ENCODE results near the gene PYGM. TPM values are rescaled to one million over a fixed set of nuclear protein-coding genes. Genes with fewer than 3 reads are reported as not detected.

The PYGM gene
- total RNA-seq, 1 donor, result 1.7 TPM

GRCh38 chr11:64774144-64774543, 14.4 kb upstream of the PYGM start:
- no peak overlapping the region for H3K4me3 ChIP-seq (ENCODE audit: low read depth, low read length)
- no peak for DNase-seq (ENCODE audit: low read depth)
- TF ChIP-seq, protein P1, sequence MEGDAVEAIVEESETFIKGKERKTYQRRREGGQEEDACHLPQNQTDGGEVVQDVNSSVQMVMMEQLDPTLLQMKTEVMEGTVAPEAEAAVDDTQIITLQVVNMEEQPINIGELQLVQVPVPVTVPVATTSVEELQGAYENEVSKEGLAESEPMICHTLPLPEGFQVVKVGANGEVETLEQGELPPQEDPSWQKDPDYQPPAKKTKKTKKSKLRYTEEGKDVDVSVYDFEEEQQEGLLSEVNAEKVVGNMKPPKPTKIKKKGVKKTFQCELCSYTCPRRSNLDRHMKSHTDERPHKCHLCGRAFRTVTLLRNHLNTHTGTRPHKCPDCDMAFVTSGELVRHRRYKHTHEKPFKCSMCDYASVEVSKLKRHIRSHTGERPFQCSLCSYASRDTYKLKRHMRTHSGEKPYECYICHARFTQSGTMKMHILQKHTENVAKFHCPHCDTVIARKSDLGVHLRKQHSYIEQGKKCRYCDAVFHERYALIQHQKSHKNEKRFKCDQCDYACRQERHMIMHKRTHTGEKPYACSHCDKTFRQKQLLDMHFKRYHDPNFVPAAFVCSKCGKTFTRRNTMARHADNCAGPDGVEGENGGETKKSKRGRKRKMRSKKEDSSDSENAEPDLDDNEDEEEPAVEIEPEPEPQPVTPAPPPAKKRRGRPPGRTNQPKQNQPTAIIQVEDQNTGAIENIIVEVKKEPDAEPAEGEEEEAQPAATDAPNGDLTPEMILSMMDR (IDR thresholded peaks at IDR 0.05; ENCODE audit: insufficient read depth, low read depth, low read length), result no peak

GRCh38 chr11:64772303-64773018, 12.7 kb upstream of the PYGM start:
- DNase-seq (ENCODE audit: low read depth), result no peak
- TF ChIP-seq, protein P1 (IDR thresholded peaks at IDR 0.05; ENCODE audit: insufficient read depth, low read depth, low read length), result no peak
- no peak overlapping the region for H3K4me3 ChIP-seq (ENCODE audit: low read depth, low read length)

- DNase-seq (ENCODE audit: low read depth), result no peak
- no peak overlapping the region for H3K4me3 ChIP-seq (ENCODE audit: low read depth, low read length)
- TF ChIP-seq, protein P1 (IDR thresholded peaks at IDR 0.05; ENCODE audit: insufficient read depth, low read depth, low read length), result no peak
Observed at GRCh38 chr11:64771861-64772260, 12.1 kb upstream of the PYGM start.

GRCh38 chr11:64770120-64770519, 10.3 kb upstream of the PYGM start:
- no peak for DNase-seq (ENCODE audit: low read depth)
- no peak overlapping the region for H3K4me3 ChIP-seq (ENCODE audit: low read depth, low read length)
- TF ChIP-seq, protein P1 (IDR thresholded peaks at IDR 0.05; ENCODE audit: insufficient read depth, low read depth, low read length), result no peak

DNA sequence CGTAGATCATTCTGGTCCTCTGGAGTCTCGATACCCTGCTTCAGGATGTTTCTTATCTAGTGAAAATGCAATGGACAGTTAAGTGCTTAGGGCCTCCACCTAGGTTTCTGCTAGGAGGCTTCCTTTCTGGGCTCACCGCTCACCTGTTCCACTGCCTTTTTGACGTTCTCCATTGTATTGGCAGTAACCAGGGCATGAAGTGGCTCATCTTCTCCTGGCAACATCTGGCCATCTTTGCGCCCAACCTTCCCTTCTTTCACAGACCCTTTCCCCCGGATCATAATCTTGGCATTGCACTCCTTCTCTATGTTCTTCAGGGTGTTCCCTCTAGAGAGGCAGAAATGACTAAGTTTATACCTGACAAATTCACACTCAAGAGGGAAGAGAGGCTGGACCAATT, 9.5 kb upstream of the PYGM start:
- TF ChIP-seq, protein P1 (IDR thresholded peaks at IDR 0.05; ENCODE audit: insufficient read depth, low read depth, low read length), result no peak
- no peak for DNase-seq (ENCODE audit: low read depth)
- H3K4me3 ChIP-seq (ENCODE audit: low read depth, low read length), result no peak overlapping the region

GRCh38 chr11:64768300-64768694, 8.5 kb upstream of the PYGM start:
- no peak overlapping the region for H3K4me3 ChIP-seq (ENCODE audit: low read depth, low read length)
- TF ChIP-seq, protein P1 (IDR thresholded peaks at IDR 0.05; ENCODE audit: insufficient read depth, low read depth, low read length), result no peak

More at GRCh38 chr11:64768300-64768694, 8.5 kb upstream of the PYGM start:
- no peak for DNase-seq (ENCODE audit: low read depth)

All from fibroblast of villous mesenchyme (primary cell).